H9 (cell line): ENCODE measurements around the gene FREM1. TPM values are rescaled to one million over a fixed set of nuclear protein-coding genes. Genes with fewer than 3 reads are reported as not detected.

Experiments
- DNase-seq: peaks from one replicate; pipeline ENCODE4 v3.0.0-alpha.2; 2017
- H2AFZ ChIP-seq: one replicate; pipeline ENCODE4 v1.6.1; 2013; ENCODE audit warnings: mild to moderate bottlenecking, low read length, control low read depth, moderate library complexity
- H2AK5ac ChIP-seq: 2 replicates; pipeline ENCODE4 v1.6.1; 2013; ENCODE audit warnings: low read length, control low read depth, mixed read lengths; ENCODE audit not compliant: insufficient read length
- H2BK120ac ChIP-seq: one replicate; pipeline ENCODE4 v1.6.1; 2013; ENCODE audit warnings: low read depth, mild to moderate bottlenecking, low read length, control low read depth, inconsistent platforms; ENCODE audit not compliant: poor library complexity, severe bottlenecking
- H2BK12ac ChIP-seq: 2 replicates; pipeline ENCODE4 v1.6.1; 2013; ENCODE audit warnings: low read length, control low read depth, mixed read lengths, low read depth; ENCODE audit not compliant: insufficient read length
- H2BK15ac ChIP-seq: 2 replicates; pipeline ENCODE4 v1.6.1; 2013; ENCODE audit warnings: low read depth, low read length, control low read depth
- H2BK20ac ChIP-seq: one replicate; pipeline ENCODE4 v1.6.1; 2013; ENCODE audit warnings: low read depth, mild to moderate bottlenecking, low read length, control low read depth, inconsistent platforms; ENCODE audit not compliant: poor library complexity, severe bottlenecking
- H2BK5ac ChIP-seq: 2 replicates; pipeline ENCODE4 v1.6.1; 2013; ENCODE audit warnings: low read length, control low read depth, mixed read lengths; ENCODE audit not compliant: insufficient read length
- H3K14ac ChIP-seq: 2 replicates; pipeline ENCODE4 v1.6.1; 2013; ENCODE audit warnings: low read length, control low read depth; ENCODE audit not compliant: insufficient read depth
- H3K18ac ChIP-seq: 2 replicates; pipeline ENCODE4 v1.6.1; 2013; ENCODE audit warnings: low read depth, mild to moderate bottlenecking, mixed read lengths, low read length, control low read depth; ENCODE audit not compliant: insufficient read length
- H3K23ac ChIP-seq: 2 replicates; pipeline ENCODE4 v1.6.1; 2013; ENCODE audit warnings: low read length, control low read depth, mixed read lengths, low read depth; ENCODE audit not compliant: insufficient read length
- H3K23me2 ChIP-seq: 2 replicates; pipeline ENCODE4 v1.6.1; 2013; ENCODE audit warnings: low read depth, mild to moderate bottlenecking, mixed read lengths, low read length, control low read depth; ENCODE audit not compliant: insufficient read length, poor library complexity, severe bottlenecking
- H3K27ac ChIP-seq: 2 replicates; pipeline ENCODE4 v1.5.1; 2013; ENCODE audit warnings: low read length, control low read depth, mixed read lengths, low read depth; ENCODE audit not compliant: insufficient read length
- H3K27me3 ChIP-seq: 2 replicates; pipeline ENCODE4 v1.6.1; 2013; ENCODE audit warnings: low read length, control low read depth, inconsistent platforms; ENCODE audit not compliant: insufficient read depth
- H3K4ac ChIP-seq: 2 replicates; pipeline ENCODE4 v1.6.1; 2013; ENCODE audit warnings: low read depth, mild to moderate bottlenecking, control low read depth, inconsistent platforms, low read length, moderate library complexity
- H3K4me1 ChIP-seq: 2 replicates; pipeline ENCODE4 v1.6.1; 2013; ENCODE audit warnings: low read length, control low read depth, inconsistent platforms; ENCODE audit not compliant: insufficient read depth
- H3K4me2 ChIP-seq: 2 replicates; pipeline ENCODE4 v1.6.1; 2013; ENCODE audit warnings: low read length, control low read depth, mixed read lengths; ENCODE audit not compliant: insufficient read length, insufficient read depth
- H3K56ac ChIP-seq: 2 replicates; pipeline ENCODE4 v1.6.1; 2013; ENCODE audit warnings: low read depth, mild to moderate bottlenecking, mixed read lengths, low read length, control low read depth; ENCODE audit not compliant: insufficient read length
- H3K79me1 ChIP-seq: 2 replicates; pipeline ENCODE4 v1.6.1; 2013; ENCODE audit warnings: low read depth, mild to moderate bottlenecking, moderate library complexity, low read length, control low read depth, inconsistent platforms; ENCODE audit not compliant: insufficient read depth, poor library complexity, severe bottlenecking
- H3K79me2 ChIP-seq: 2 replicates; pipeline ENCODE4 v1.6.1; 2013; ENCODE audit warnings: low read length, control low read depth, inconsistent platforms; ENCODE audit not compliant: insufficient read depth
- H3K9ac ChIP-seq: 2 replicates; pipeline ENCODE4 v1.6.1; 2013; ENCODE audit warnings: low read length, control low read depth, mixed read lengths; ENCODE audit not compliant: insufficient read length; ENCODE audit errors: extremely low read depth
- H3K9me3 ChIP-seq: one replicate; pipeline ENCODE4 v1.6.1; 2013; ENCODE audit warnings: low read depth, low read length, inconsistent platforms; ENCODE audit not compliant: control insufficient read depth
- H3T11ph ChIP-seq: one replicate; pipeline ENCODE4 v1.6.1; 2013; ENCODE audit warnings: mild to moderate bottlenecking, low read length, control low read depth, inconsistent platforms
- H4K20me1 ChIP-seq: one replicate; pipeline ENCODE4 v1.6.1; 2013; ENCODE audit not compliant: control insufficient read depth, insufficient read length, insufficient read depth
- H4K5ac ChIP-seq: 2 replicates; pipeline ENCODE4 v1.6.1; 2013; ENCODE audit warnings: low read depth, mild to moderate bottlenecking, mixed read lengths, low read length, control low read depth; ENCODE audit not compliant: insufficient read length
- H4K8ac ChIP-seq: replicated peaks from 2 replicates; pipeline ENCODE4 v1.6.1; 2013; ENCODE audit warnings: low read length, control low read depth, mixed read lengths, low read depth; ENCODE audit not compliant: insufficient read length
- H4K91ac ChIP-seq: 2 replicates; pipeline ENCODE4 v1.6.1; 2013; ENCODE audit warnings: low read depth, mild to moderate bottlenecking, moderate library complexity, mixed read lengths, low read length, control low read depth; ENCODE audit not compliant: insufficient read length
- H3K27ac Mint-ChIP-seq, 3 experiments: 2 replicates in 2 of 3; 3 replicates in 1 of 3; pipeline ENCODE4 v1.8.0; 2020 to 2021; ENCODE audit warnings: mixed read lengths in 3 of 3, mild to moderate bottlenecking in 1 of 3, moderate library complexity in 1 of 3
- H3K27me3 Mint-ChIP-seq: 2 replicates; pipeline ENCODE4 v1.8.0; 2021; ENCODE audit warnings: low read depth, mild to moderate bottlenecking, moderate library complexity, mixed read lengths
- H3K36me3 Mint-ChIP-seq, 3 experiments: 2 replicates in 2 of 3; 3 replicates in 1 of 3; pipeline ENCODE4 v1.8.0; 2020 to 2021; ENCODE audit warnings: low read depth in 3 of 3, mixed read lengths in 3 of 3; ENCODE audit not compliant: insufficient read depth in 1 of 3
- H3K4me1 Mint-ChIP-seq, 2 experiments: 2 replicates each; pipeline ENCODE4 v1.8.0; 2020; ENCODE audit warnings: mixed read lengths in 2 of 2
- H3K4me3 Mint-ChIP-seq, 2 experiments: 2 replicates in 1 of 2; 3 replicates in 1 of 2; pipeline ENCODE4 v1.8.0; 2020 to 2021; ENCODE audit warnings: mild to moderate bottlenecking in 2 of 2, mixed read lengths in 2 of 2, moderate library complexity in 1 of 2
- H3K9me3 Mint-ChIP-seq, 2 experiments: 2 replicates in 1 of 2; 3 replicates in 1 of 2; pipeline ENCODE4 v1.8.0; 2020; ENCODE audit warnings: mild to moderate bottlenecking in 2 of 2, mixed read lengths in 2 of 2, moderate library complexity in 1 of 2
- CTCF ChIP-seq: fragments of 200-600 bp; sonication (generic); conservative IDR thresholded peaks from 3 replicates; pipeline ENCODE4 v1.8.0; 2021; ENCODE audit warnings: antibody characterized with exemption, mild to moderate bottlenecking
- total RNA-seq: library from RNA; stranded (reverse); gene quantifications from 2 replicates; pipeline ENCODE4 v1.2.1, GENCODE V29; 2021

FREM1 gene
- total RNA-seq, 1 experiment from 2014 or later, result 0.44 TPM

GRCh38 chr9:14686168-14686567, 224.1 kb downstream of the FREM1 start:
- no peak for TF ChIP-seq CTCF
- no peak overlapping the region for H2AFZ ChIP-seq
- H2AK5ac ChIP-seq, result no peak overlapping the region
- H2BK20ac ChIP-seq, result no peak overlapping the region
- H4K5ac ChIP-seq, result no peak overlapping the region
- no peaks in the 10 kb centered on the region for H3K9me3 ChIP-seq
- H3K14ac ChIP-seq, result no peak overlapping the region
- H3K4ac ChIP-seq, result no peak overlapping the region
- H2BK120ac ChIP-seq, result no peak overlapping the region
- peaks cover 18 to 50% (median 39%) of the 10 kb centered on the region in 3 experiments for H3K36me3 Mint-ChIP-seq
- H4K91ac ChIP-seq, result no peak overlapping the region
- H3K18ac ChIP-seq, result no peak overlapping the region
- no peak overlapping the region for H2BK15ac ChIP-seq
- H3K9ac ChIP-seq, result no peak overlapping the region
- H4K8ac ChIP-seq, result no peak overlapping the region
- H3K79me2 ChIP-seq, result no peaks in the 10 kb centered on the region
- H3K9me3 Mint-ChIP-seq, result peaks cover 0 to 4% of the 10 kb centered on the region in 2 experiments; a peak in 1 of 5 replicates
- no peaks in the 10 kb centered on the region for H3K79me1 ChIP-seq
- no peak overlapping the region for H2BK5ac ChIP-seq
- no peaks in the 10 kb centered on the region for H3K27me3 ChIP-seq
- peaks cover 3 to 4% of the 10 kb centered on the region in 2 experiments for H3K4me1 Mint-ChIP-seq
- H3K4me2 ChIP-seq, result no peak overlapping the region
- H3K4me1 ChIP-seq, result no peaks in the 10 kb centered on the region
- DNase-seq, result no peak
- no peak overlapping the region for H3K27ac Mint-ChIP-seq
- H3K56ac ChIP-seq, result no peak overlapping the region
- no peak overlapping the region for H3T11ph ChIP-seq
- H2BK12ac ChIP-seq, result no peak overlapping the region
- H3K23ac ChIP-seq, result no peak overlapping the region
- no peaks in the 10 kb centered on the region for H3K27me3 Mint-ChIP-seq
- no peaks in the 10 kb centered on the region for H3K23me2 ChIP-seq
- H3K27ac ChIP-seq, result no peak overlapping the region
- H3K4me3 Mint-ChIP-seq, result no peak overlapping the region
- H4K20me1 ChIP-seq, result no peaks in the 10 kb centered on the region

Other genes with a start within 250 kb of the FREM1 start
- 6.4 and 9.0 TPM in 2 replicates for gene ZDHHC21, start 217.0 kb downstream of the FREM1 start, total RNA-seq
- gene CER1, start 187.7 kb downstream of the FREM1 start, total RNA-seq, result 22.3 and 24.3 TPM in 2 replicates